HepG2 (cell line): ENCODE measurements around the gene HOXC12.

Experiments used
- CEBPB ChIP-seq: IDR thresholded peaks from 2 replicates; pipeline ENCODE4 v1.6.1; 2011; ENCODE audit warnings: low read depth, low read length, improper control_type of control experiment, borderline replicate concordance
- CHD2 ChIP-seq: IDR thresholded peaks from 2 replicates; pipeline ENCODE4 v1.6.1; 2011; ENCODE audit warnings: low read depth, low read length, improper control_type of control experiment
- EZH2 ChIP-seq: conservative IDR thresholded peaks from 2 replicates; pipeline ENCODE4 v1.6.1; 2012; ENCODE audit warnings: mild to moderate bottlenecking, low read depth, low read length, moderate library complexity
- FOXO1 ChIP-seq: sonication (generic); formaldehyde crosslinking; IDR thresholded peaks from 2 replicates; pipeline ENCODE4 v1.4.0; 2020; ENCODE audit warnings: missing genetic modification reagents
- GTF2F1 ChIP-seq: fragments of 150-350 bp; IDR thresholded peaks from 2 replicates; pipeline ENCODE4 v1.6.1; 2014; ENCODE audit warnings: low read length
- MTA1 ChIP-seq: sonication (generic); formaldehyde crosslinking; IDR thresholded peaks from 2 replicates; pipeline ENCODE4 v1.4.0; 2020; ENCODE audit warnings: missing genetic modification reagents, mild to moderate bottlenecking, borderline replicate concordance
- ZBTB7A ChIP-seq: sonication (generic); formaldehyde crosslinking; IDR thresholded peaks from 2 replicates; pipeline ENCODE4 v1.8.0; 2022; ENCODE audit warnings: mild to moderate bottlenecking, missing genetic modification reagents
- ZNF549 ChIP-seq: sonication (generic); formaldehyde crosslinking; IDR thresholded peaks from 2 replicates; pipeline ENCODE4 v1.5.0; 2020; ENCODE audit warnings: missing genetic modification reagents
- TF ChIP-seq, protein P1 (sequence below): sonication (generic); formaldehyde crosslinking; IDR thresholded peaks from 2 replicates; pipeline ENCODE4 v1.4.0; 2020; ENCODE audit warnings: mild to moderate bottlenecking, missing genetic modification reagents

DNA sequence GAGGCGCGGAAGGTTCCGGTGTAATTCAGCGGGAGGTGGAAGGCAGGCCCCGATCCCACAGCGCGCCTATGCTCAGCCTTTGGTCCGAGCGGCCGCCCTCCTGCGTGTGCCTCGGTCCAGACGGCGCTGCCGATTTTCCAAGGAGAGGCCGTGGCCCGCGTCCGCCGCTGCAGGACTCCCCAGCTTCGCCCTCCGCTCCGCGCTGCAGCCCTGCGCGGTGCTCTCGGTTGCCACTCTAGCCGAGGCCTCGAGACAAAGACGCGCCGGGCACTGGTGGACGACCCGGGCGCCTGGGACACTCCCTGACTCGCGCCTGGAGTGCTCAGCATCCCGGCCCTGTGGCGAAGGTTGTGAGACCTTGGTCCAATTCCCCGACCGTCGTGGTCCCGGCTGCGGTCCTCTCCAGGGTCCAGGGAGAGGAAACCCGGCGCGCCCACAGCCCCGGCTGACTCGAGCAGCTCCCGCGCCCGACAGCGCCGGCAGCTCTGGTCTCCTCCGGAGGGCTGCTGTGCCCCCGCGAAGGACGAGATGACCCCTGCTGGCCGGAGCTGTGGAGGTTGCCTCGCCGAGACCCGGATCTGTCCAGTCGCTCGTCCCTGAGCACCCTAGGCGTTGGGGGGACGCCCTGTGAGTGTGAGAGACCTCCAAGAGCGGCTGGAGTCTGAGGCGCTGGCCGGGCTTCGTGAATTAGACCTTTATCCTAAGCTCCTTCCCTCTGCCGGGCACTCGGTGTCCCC, 6.5 kb downstream of the HOXC12 start:
- no peak for TF ChIP-seq FOXO1 (CRISPR knock-in tag)
- no peak for TF ChIP-seq CEBPB
- TF ChIP-seq, protein P1, sequence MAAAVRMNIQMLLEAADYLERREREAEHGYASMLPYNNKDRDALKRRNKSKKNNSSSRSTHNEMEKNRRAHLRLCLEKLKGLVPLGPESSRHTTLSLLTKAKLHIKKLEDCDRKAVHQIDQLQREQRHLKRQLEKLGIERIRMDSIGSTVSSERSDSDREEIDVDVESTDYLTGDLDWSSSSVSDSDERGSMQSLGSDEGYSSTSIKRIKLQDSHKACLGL: no peak
- no peak for TF ChIP-seq CHD2
- no peak for TF ChIP-seq ZBTB7A
- no peak for TF ChIP-seq ZNF549
- TF ChIP-seq MTA1 (CRISPR knock-in tag): no peak
- TF ChIP-seq EZH2: peak; percentile 69; the same call in 1 of the 2 replicates
- TF ChIP-seq GTF2F1: no peak
